NB4 (cell line): ENCODE measurements around the gene SLC22A6.

ENCODE experiments used
- POLR2A ChIP-seq: IDR thresholded peaks from 2 replicates; pipeline ENCODE4 v1.6.1; 2011; ENCODE audit warnings: mild to moderate bottlenecking; ENCODE audit not compliant: insufficient read length; ENCODE audit errors: extremely low read depth
- TF ChIP-seq, protein P1 (sequence below): IDR thresholded peaks from one replicate; pipeline ENCODE4 v1.5.1; 2012; ENCODE audit warnings: low read depth, low read length

DNA sequence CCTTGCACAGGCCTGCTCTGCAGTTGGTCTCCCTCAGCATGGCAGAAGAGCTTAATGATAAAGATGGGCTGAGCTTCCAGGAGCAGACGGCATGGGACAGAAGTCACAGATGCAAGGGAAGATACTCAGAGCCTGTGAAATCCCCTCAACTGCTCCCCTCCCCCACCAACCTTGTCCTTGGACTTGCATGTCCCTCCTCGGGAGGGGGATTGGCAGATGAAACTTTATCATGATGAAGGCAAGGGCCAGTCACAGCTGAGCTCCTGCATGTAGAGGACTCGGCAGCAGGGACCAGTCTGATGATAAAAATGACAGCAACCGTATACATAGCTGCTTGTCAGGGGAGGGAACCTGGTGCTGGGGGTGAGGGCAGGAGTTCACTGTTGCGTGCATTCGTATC lies 37.7 kb upstream of the SLC22A6 start:
- TF ChIP-seq, protein P1, sequence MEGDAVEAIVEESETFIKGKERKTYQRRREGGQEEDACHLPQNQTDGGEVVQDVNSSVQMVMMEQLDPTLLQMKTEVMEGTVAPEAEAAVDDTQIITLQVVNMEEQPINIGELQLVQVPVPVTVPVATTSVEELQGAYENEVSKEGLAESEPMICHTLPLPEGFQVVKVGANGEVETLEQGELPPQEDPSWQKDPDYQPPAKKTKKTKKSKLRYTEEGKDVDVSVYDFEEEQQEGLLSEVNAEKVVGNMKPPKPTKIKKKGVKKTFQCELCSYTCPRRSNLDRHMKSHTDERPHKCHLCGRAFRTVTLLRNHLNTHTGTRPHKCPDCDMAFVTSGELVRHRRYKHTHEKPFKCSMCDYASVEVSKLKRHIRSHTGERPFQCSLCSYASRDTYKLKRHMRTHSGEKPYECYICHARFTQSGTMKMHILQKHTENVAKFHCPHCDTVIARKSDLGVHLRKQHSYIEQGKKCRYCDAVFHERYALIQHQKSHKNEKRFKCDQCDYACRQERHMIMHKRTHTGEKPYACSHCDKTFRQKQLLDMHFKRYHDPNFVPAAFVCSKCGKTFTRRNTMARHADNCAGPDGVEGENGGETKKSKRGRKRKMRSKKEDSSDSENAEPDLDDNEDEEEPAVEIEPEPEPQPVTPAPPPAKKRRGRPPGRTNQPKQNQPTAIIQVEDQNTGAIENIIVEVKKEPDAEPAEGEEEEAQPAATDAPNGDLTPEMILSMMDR: no peak
- no peak for TF ChIP-seq POLR2A
